ENCODE results near the gene CRYM. TPM values are rescaled to one million over a fixed set of nuclear protein-coding genes. Genes with fewer than 3 reads are reported as not detected.

Gene CRYM
- total and polyA plus RNA-seq, 10 of the 15 experiments (the other 5 are each of a cell fraction or from before 2014, with no cell fraction given), result 0.30 to 6.1 (median 3.9) TPM

GRCh38 chr16:21219551-21219950, 58.5 kb downstream of the CRYM start:
- POLR2A ChIA-PET, result no interaction called here
- RAD21 ChIA-PET (ENCODE audit: unreplicated experiment), result interaction anchor here (1.2 kb wide), 1 partner anchor 31 kb away, joined by 4 read pairs; no protein-coding TSS in a partner anchor
- DNase-seq (ENCODE audit: low read depth, low spot score) (no peak), ATAC-seq (no peak), FAIRE-seq (no peak)
- no peaks in the 10 kb centered on the region for H3K79me2 ChIP-seq (ENCODE audit: control insufficient read depth, insufficient read depth, low read length)
- H3K4me3 ChIP-seq, result no peak overlapping the region
- no peak overlapping the region for H3K9ac ChIP-seq (ENCODE audit: control insufficient read depth, insufficient read depth, low read length)
- H3K4me1 ChIP-seq (ENCODE audit: control insufficient read depth, insufficient read depth, low read length), result no peaks in the 10 kb centered on the region
- no peaks in the 10 kb centered on the region for H3K36me3 ChIP-seq (ENCODE audit: control insufficient read depth in 2 of 2, insufficient read depth in 2 of 2, low read length in 1 of 2)
- H3K4me2 ChIP-seq (ENCODE audit: control insufficient read depth, insufficient read depth), result no peak overlapping the region
- H2AFZ ChIP-seq (ENCODE audit: control insufficient read depth, low read depth, low read length), result no peak overlapping the region
- in situ Hi-C loops (cut with MboI), result no loop called here
- no peaks in the 10 kb centered on the region for H4K20me1 ChIP-seq (ENCODE audit: control insufficient read depth, insufficient read depth)
- CTCF ChIA-PET, result no interaction called here
- H3K9me3 ChIP-seq (replicated peaks; ENCODE audit: control insufficient read depth, insufficient read depth, low read length), result no peaks in the 10 kb centered on the region; the same call in 2 of the 3 replicates
- no TSS peak for BruUV-seq (replicated peaks)
- SMC1A ChIA-PET (ENCODE audit: uncharacterized antibody, unreplicated experiment), result interaction anchor here (0.6 kb wide), 1 partner anchor 1466 kb away, joined by 3 read pairs; no protein-coding TSS in a partner anchor
- intact Hi-C loops (cut with micrococcal nuclease; ENCODE audit: unreplicated experiment), result no loop called here
- 86% methylated on average over 2 of the region's 2 CpGs for WGBS (ENCODE audit: insufficient coverage, insufficient replicate concordance, low lambda C conversion rate, missing lambda C conversion rate)
- no peak overlapping the region for H3K27ac ChIP-seq (ENCODE audit: control insufficient read depth, insufficient read depth)
- H3K27me3 ChIP-seq (replicated peaks in 1 of 2; ENCODE audit: control insufficient read depth in 2 of 2, insufficient read depth in 2 of 2, low read length in 1 of 2), result no peaks in the 10 kb centered on the region; a peak in 1 of 4 replicates
- TF ChIP-seq, protein P1, sequence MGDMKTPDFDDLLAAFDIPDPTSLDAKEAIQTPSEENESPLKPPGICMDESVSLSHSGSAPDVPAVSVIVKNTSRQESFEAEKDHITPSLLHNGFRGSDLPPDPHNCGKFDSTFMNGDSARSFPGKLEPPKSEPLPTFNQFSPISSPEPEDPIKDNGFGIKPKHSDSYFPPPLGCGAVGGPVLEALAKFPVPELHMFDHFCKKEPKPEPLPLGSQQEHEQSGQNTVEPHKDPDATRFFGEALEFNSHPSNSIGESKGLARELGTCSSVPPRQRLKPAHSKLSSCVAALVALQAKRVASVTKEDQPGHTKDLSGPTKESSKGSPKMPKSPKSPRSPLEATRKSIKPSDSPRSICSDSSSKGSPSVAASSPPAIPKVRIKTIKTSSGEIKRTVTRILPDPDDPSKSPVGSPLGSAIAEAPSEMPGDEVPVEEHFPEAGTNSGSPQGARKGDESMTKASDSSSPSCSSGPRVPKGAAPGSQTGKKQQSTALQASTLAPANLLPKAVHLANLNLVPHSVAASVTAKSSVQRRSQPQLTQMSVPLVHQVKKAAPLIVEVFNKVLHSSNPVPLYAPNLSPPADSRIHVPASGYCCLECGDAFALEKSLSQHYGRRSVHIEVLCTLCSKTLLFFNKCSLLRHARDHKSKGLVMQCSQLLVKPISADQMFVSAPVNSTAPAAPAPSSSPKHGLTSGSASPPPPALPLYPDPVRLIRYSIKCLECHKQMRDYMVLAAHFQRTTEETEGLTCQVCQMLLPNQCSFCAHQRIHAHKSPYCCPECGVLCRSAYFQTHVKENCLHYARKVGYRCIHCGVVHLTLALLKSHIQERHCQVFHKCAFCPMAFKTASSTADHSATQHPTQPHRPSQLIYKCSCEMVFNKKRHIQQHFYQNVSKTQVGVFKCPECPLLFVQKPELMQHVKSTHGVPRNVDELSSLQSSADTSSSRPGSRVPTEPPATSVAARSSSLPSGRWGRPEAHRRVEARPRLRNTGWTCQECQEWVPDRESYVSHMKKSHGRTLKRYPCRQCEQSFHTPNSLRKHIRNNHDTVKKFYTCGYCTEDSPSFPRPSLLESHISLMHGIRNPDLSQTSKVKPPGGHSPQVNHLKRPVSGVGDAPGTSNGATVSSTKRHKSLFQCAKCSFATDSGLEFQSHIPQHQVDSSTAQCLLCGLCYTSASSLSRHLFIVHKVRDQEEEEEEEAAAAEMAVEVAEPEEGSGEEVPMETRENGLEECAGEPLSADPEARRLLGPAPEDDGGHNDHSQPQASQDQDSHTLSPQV (IDR thresholded peaks at IDR 0.05), result no peak
- no peak for TF ChIP-seq RELA (IDR thresholded peaks at IDR 0.05; ENCODE audit: borderline replicate concordance, partially characterized antibody)
- no peak for TF ChIP-seq BCL11A (IDR thresholded peaks at IDR 0.05; ENCODE audit: low read depth, low read length)
- TF ChIP-seq GABPA (IDR thresholded peaks at IDR 0.05; ENCODE audit: low read depth), result no peak
- no peak for TF ChIP-seq SMAD5 (IDR thresholded peaks at IDR 0.05; ENCODE audit: low read depth)
- TF ChIP-seq EZH2 (IDR thresholded peaks at IDR 0.05; ENCODE audit: borderline replicate concordance, control insufficient read depth, low read depth, low read length), result no peak
- no peak for TF ChIP-seq BMI1 (IDR thresholded peaks at IDR 0.05; ENCODE audit: borderline replicate concordance)
- no peak for TF ChIP-seq FOXK2 (IDR thresholded peaks at IDR 0.05)
- TF ChIP-seq MTA3 (IDR thresholded peaks at IDR 0.05; ENCODE audit: borderline replicate concordance, low read length), result no peak
- TF ChIP-seq, protein P2, sequence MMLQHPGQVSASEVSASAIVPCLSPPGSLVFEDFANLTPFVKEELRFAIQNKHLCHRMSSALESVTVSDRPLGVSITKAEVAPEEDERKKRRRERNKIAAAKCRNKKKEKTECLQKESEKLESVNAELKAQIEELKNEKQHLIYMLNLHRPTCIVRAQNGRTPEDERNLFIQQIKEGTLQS (IDR thresholded peaks at IDR 0.05; ENCODE audit: borderline replicate concordance, extremely low read depth, low read depth, low read length), result no peak
- no peak for TF ChIP-seq ZNF687 (IDR thresholded peaks at IDR 0.05)
- no peak for TF ChIP-seq YBX1 (IDR thresholded peaks at IDR 0.05)
- no peak for TF ChIP-seq ZBTB11 (CRISPR knock-in tag; IDR thresholded peaks at IDR 0.05)
